H9 (cell line): ENCODE data around the gene POLD3. TPM values are rescaled to one million over a fixed set of nuclear protein-coding genes. Genes with fewer than 3 reads are reported as not detected.
"Not testable (repeated sequence)": the region's sequence is repeated elsewhere in the genome, so short reads cannot be mapped to it uniquely, and the experiment has no call there.

ENCODE experiments used
- DNase-seq: peaks from one replicate; pipeline ENCODE4 v3.0.0-alpha.2; 2017
- H2AFZ ChIP-seq: one replicate; pipeline ENCODE4 v1.6.1; 2013; ENCODE audit warnings: mild to moderate bottlenecking, low read length, control low read depth, moderate library complexity
- H2AK5ac ChIP-seq: 2 replicates; pipeline ENCODE4 v1.6.1; 2013; ENCODE audit warnings: low read length, control low read depth, mixed read lengths; ENCODE audit not compliant: insufficient read length
- H2BK120ac ChIP-seq: one replicate; pipeline ENCODE4 v1.6.1; 2013; ENCODE audit warnings: low read depth, mild to moderate bottlenecking, low read length, control low read depth, inconsistent platforms; ENCODE audit not compliant: poor library complexity, severe bottlenecking
- H2BK12ac ChIP-seq: 2 replicates; pipeline ENCODE4 v1.6.1; 2013; ENCODE audit warnings: low read length, control low read depth, mixed read lengths, low read depth; ENCODE audit not compliant: insufficient read length
- H2BK15ac ChIP-seq: 2 replicates; pipeline ENCODE4 v1.6.1; 2013; ENCODE audit warnings: low read depth, low read length, control low read depth
- H2BK20ac ChIP-seq: one replicate; pipeline ENCODE4 v1.6.1; 2013; ENCODE audit warnings: low read depth, mild to moderate bottlenecking, low read length, control low read depth, inconsistent platforms; ENCODE audit not compliant: poor library complexity, severe bottlenecking
- H2BK5ac ChIP-seq: 2 replicates; pipeline ENCODE4 v1.6.1; 2013; ENCODE audit warnings: low read length, control low read depth, mixed read lengths; ENCODE audit not compliant: insufficient read length
- H3K14ac ChIP-seq: 2 replicates; pipeline ENCODE4 v1.6.1; 2013; ENCODE audit warnings: low read length, control low read depth; ENCODE audit not compliant: insufficient read depth
- H3K18ac ChIP-seq: 2 replicates; pipeline ENCODE4 v1.6.1; 2013; ENCODE audit warnings: low read depth, mild to moderate bottlenecking, mixed read lengths, low read length, control low read depth; ENCODE audit not compliant: insufficient read length
- H3K23ac ChIP-seq: 2 replicates; pipeline ENCODE4 v1.6.1; 2013; ENCODE audit warnings: low read length, control low read depth, mixed read lengths, low read depth; ENCODE audit not compliant: insufficient read length
- H3K23me2 ChIP-seq: 2 replicates; pipeline ENCODE4 v1.6.1; 2013; ENCODE audit warnings: low read depth, mild to moderate bottlenecking, mixed read lengths, low read length, control low read depth; ENCODE audit not compliant: insufficient read length, poor library complexity, severe bottlenecking
- H3K27ac ChIP-seq: 2 replicates; pipeline ENCODE4 v1.5.1; 2013; ENCODE audit warnings: low read length, control low read depth, mixed read lengths, low read depth; ENCODE audit not compliant: insufficient read length
- H3K27me3 ChIP-seq: 2 replicates; pipeline ENCODE4 v1.6.1; 2013; ENCODE audit warnings: low read length, control low read depth, inconsistent platforms; ENCODE audit not compliant: insufficient read depth
- H3K4ac ChIP-seq: 2 replicates; pipeline ENCODE4 v1.6.1; 2013; ENCODE audit warnings: low read depth, mild to moderate bottlenecking, control low read depth, inconsistent platforms, low read length, moderate library complexity
- H3K4me1 ChIP-seq: 2 replicates; pipeline ENCODE4 v1.6.1; 2013; ENCODE audit warnings: low read length, control low read depth, inconsistent platforms; ENCODE audit not compliant: insufficient read depth
- H3K4me2 ChIP-seq: 2 replicates; pipeline ENCODE4 v1.6.1; 2013; ENCODE audit warnings: low read length, control low read depth, mixed read lengths; ENCODE audit not compliant: insufficient read length, insufficient read depth
- H3K56ac ChIP-seq: 2 replicates; pipeline ENCODE4 v1.6.1; 2013; ENCODE audit warnings: low read depth, mild to moderate bottlenecking, mixed read lengths, low read length, control low read depth; ENCODE audit not compliant: insufficient read length
- H3K79me1 ChIP-seq: 2 replicates; pipeline ENCODE4 v1.6.1; 2013; ENCODE audit warnings: low read depth, mild to moderate bottlenecking, moderate library complexity, low read length, control low read depth, inconsistent platforms; ENCODE audit not compliant: insufficient read depth, poor library complexity, severe bottlenecking
- H3K79me2 ChIP-seq: 2 replicates; pipeline ENCODE4 v1.6.1; 2013; ENCODE audit warnings: low read length, control low read depth, inconsistent platforms; ENCODE audit not compliant: insufficient read depth
- H3K9ac ChIP-seq: 2 replicates; pipeline ENCODE4 v1.6.1; 2013; ENCODE audit warnings: low read length, control low read depth, mixed read lengths; ENCODE audit not compliant: insufficient read length; ENCODE audit errors: extremely low read depth
- H3K9me3 ChIP-seq: one replicate; pipeline ENCODE4 v1.6.1; 2013; ENCODE audit warnings: low read depth, low read length, inconsistent platforms; ENCODE audit not compliant: control insufficient read depth
- H3T11ph ChIP-seq: one replicate; pipeline ENCODE4 v1.6.1; 2013; ENCODE audit warnings: mild to moderate bottlenecking, low read length, control low read depth, inconsistent platforms
- H4K20me1 ChIP-seq: one replicate; pipeline ENCODE4 v1.6.1; 2013; ENCODE audit not compliant: control insufficient read depth, insufficient read length, insufficient read depth
- H4K5ac ChIP-seq: 2 replicates; pipeline ENCODE4 v1.6.1; 2013; ENCODE audit warnings: low read depth, mild to moderate bottlenecking, mixed read lengths, low read length, control low read depth; ENCODE audit not compliant: insufficient read length
- H4K8ac ChIP-seq: replicated peaks from 2 replicates; pipeline ENCODE4 v1.6.1; 2013; ENCODE audit warnings: low read length, control low read depth, mixed read lengths, low read depth; ENCODE audit not compliant: insufficient read length
- H4K91ac ChIP-seq: 2 replicates; pipeline ENCODE4 v1.6.1; 2013; ENCODE audit warnings: low read depth, mild to moderate bottlenecking, moderate library complexity, mixed read lengths, low read length, control low read depth; ENCODE audit not compliant: insufficient read length
- H3K27ac Mint-ChIP-seq, 3 experiments: 2 replicates in 2 of 3; 3 replicates in 1 of 3; pipeline ENCODE4 v1.8.0; 2020 to 2021; ENCODE audit warnings: mixed read lengths in 3 of 3, mild to moderate bottlenecking in 1 of 3, moderate library complexity in 1 of 3
- H3K27me3 Mint-ChIP-seq: 2 replicates; pipeline ENCODE4 v1.8.0; 2021; ENCODE audit warnings: low read depth, mild to moderate bottlenecking, moderate library complexity, mixed read lengths
- H3K36me3 Mint-ChIP-seq, 3 experiments: 2 replicates in 2 of 3; 3 replicates in 1 of 3; pipeline ENCODE4 v1.8.0; 2020 to 2021; ENCODE audit warnings: low read depth in 3 of 3, mixed read lengths in 3 of 3; ENCODE audit not compliant: insufficient read depth in 1 of 3
- H3K4me1 Mint-ChIP-seq, 2 experiments: 2 replicates each; pipeline ENCODE4 v1.8.0; 2020; ENCODE audit warnings: mixed read lengths in 2 of 2
- H3K4me3 Mint-ChIP-seq, 2 experiments: 2 replicates in 1 of 2; 3 replicates in 1 of 2; pipeline ENCODE4 v1.8.0; 2020 to 2021; ENCODE audit warnings: mild to moderate bottlenecking in 2 of 2, mixed read lengths in 2 of 2, moderate library complexity in 1 of 2
- H3K9me3 Mint-ChIP-seq, 2 experiments: 2 replicates in 1 of 2; 3 replicates in 1 of 2; pipeline ENCODE4 v1.8.0; 2020; ENCODE audit warnings: mild to moderate bottlenecking in 2 of 2, mixed read lengths in 2 of 2, moderate library complexity in 1 of 2
- CTCF ChIP-seq: fragments of 200-600 bp; sonication (generic); conservative IDR thresholded peaks from 3 replicates; pipeline ENCODE4 v1.8.0; 2021; ENCODE audit warnings: antibody characterized with exemption, mild to moderate bottlenecking
- WGBS: extraction: QIAGEN DNeasy Blood & Tissue Kit; methylation state at CpG from one replicate; pipeline ENCODE4 v1.1.7; 2013; ENCODE audit warnings: missing lambda C conversion rate, low lambda C conversion rate, mixed read lengths; ENCODE audit not compliant: insufficient read length; ENCODE audit errors: extremely low coverage; 5-methylcytosine and 5-hydroxymethylcytosine counted together
- total RNA-seq: library from RNA; stranded (reverse); gene quantifications from 2 replicates; pipeline ENCODE4 v1.2.1, GENCODE V29; 2021

POLD3 gene
- total RNA-seq, 1 experiment from 2014 or later = 34.1 TPM

GRCh38 chr11:74654976-74655375, 62.6 kb downstream of the POLD3 start:
- no peak overlapping the region for H3K4ac ChIP-seq
- H3K27me3 ChIP-seq = 0 out of 2 replicates have a peak, but pooled peaks cover 2% of the 10 kb centered on the region
- H4K5ac ChIP-seq = no peak overlapping the region
- no peak overlapping the region for H4K91ac ChIP-seq
- TF ChIP-seq CTCF = no peak
- H3K4me2 ChIP-seq = no peak overlapping the region
- H2AK5ac ChIP-seq = no peak overlapping the region
- no peaks in the 10 kb centered on the region for H3K23me2 ChIP-seq
- no peak for DNase-seq
- no peaks in the 10 kb centered on the region for H3K79me2 ChIP-seq
- Mint-ChIP-seq H3K27me3 (no peaks in the 10 kb centered on the region), H3K27ac (no peak overlapping the region), H3K9me3 (peaks cover 19 to 23% of the 10 kb centered on the region in 2 experiments), H3K36me3 (peaks cover 31 to 46% (median 44%) of the 10 kb centered on the region in 3 experiments), H3K4me3 (no peak overlapping the region), H3K4me1 (no peaks in the 10 kb centered on the region)
- H3T11ph ChIP-seq = no peak overlapping the region
- no peaks in the 10 kb centered on the region for H4K20me1 ChIP-seq
- H3K79me1 ChIP-seq = no peaks in the 10 kb centered on the region
- H2BK120ac ChIP-seq = no peak overlapping the region
- H2BK12ac ChIP-seq = no peak overlapping the region
- H2BK5ac ChIP-seq = no peak overlapping the region
- no peak overlapping the region for H3K27ac ChIP-seq
- H4K8ac ChIP-seq = no peak overlapping the region
- no peak overlapping the region for H3K18ac ChIP-seq
- H2BK15ac ChIP-seq = no peak overlapping the region
- H3K14ac ChIP-seq = no peak overlapping the region
- H3K9me3 ChIP-seq = no peaks in the 10 kb centered on the region
- no peak overlapping the region for H3K23ac ChIP-seq
- WGBS = no CpG with 5 or more reads among the region's 5 CpGs
- H3K9ac ChIP-seq = no peak overlapping the region
- H2BK20ac ChIP-seq = no peak overlapping the region
- H3K4me1 ChIP-seq = no peaks in the 10 kb centered on the region
- H2AFZ ChIP-seq = no peak overlapping the region
- H3K56ac ChIP-seq = no peak overlapping the region

DNA sequence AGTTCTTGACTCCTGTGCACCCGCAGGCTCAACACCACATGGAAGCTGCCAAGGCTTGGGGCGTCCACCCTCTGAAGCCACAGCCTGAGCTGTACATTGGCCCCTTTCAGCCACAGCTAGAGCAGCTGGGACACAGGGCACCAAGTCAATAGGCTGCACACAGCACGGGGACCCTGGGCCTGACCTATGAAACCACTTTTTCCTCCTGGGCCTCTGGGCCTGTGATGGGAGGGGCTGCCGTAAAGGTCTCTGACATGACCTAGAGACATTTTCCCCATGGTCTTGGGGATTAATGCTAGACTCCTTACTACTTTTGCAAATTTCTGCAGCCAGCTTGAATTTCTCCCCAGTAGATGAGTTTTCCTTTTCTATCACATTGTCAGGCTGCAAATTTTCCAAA, 66.7 kb downstream of the POLD3 start:
- H3K27me3 Mint-ChIP-seq, H3K23ac ChIP-seq, H3K79me2 ChIP-seq, H2AK5ac ChIP-seq, H2BK120ac ChIP-seq, H3K4ac ChIP-seq, H2BK15ac ChIP-seq, H3K27ac ChIP-seq, H3T11ph ChIP-seq, H3K27ac Mint-ChIP-seq, H3K14ac ChIP-seq, H3K27me3 ChIP-seq, H3K18ac ChIP-seq, H3K79me1 ChIP-seq, H4K5ac ChIP-seq, H3K23me2 ChIP-seq, H3K9ac ChIP-seq, H3K4me2 ChIP-seq, H2BK5ac ChIP-seq, H4K91ac ChIP-seq, H3K56ac ChIP-seq, H4K20me1 ChIP-seq, H2AFZ ChIP-seq, H4K8ac ChIP-seq, DNase-seq, H3K9me3 ChIP-seq, H3K4me3 Mint-ChIP-seq, H2BK20ac ChIP-seq, H3K4me1 ChIP-seq, H2BK12ac ChIP-seq: not testable (repeated sequence)
- Mint-ChIP-seq H3K4me1 (peaks cover 8 to 14% of the 10 kb centered on the region in 2 experiments), H3K36me3 (peaks cover 30 to 32% (median 32%) of the 10 kb centered on the region in 3 experiments), H3K9me3 (peaks cover 19 to 24% of the 10 kb centered on the region in 2 experiments)
- WGBS = no CpG with 5 or more reads among the region's 4 CpGs
